GM19099 (cell line): ENCODE results near the gene TBC1D22A.

ENCODE experiments used
- POLR2A ChIP-seq: IDR thresholded peaks from 3 replicates; pipeline ENCODE4 v1.6.1; 2011; ENCODE audit warnings: low read depth; ENCODE audit not compliant: insufficient read length; ENCODE audit errors: extremely low read depth

Gene TBC1D22A

DNA sequence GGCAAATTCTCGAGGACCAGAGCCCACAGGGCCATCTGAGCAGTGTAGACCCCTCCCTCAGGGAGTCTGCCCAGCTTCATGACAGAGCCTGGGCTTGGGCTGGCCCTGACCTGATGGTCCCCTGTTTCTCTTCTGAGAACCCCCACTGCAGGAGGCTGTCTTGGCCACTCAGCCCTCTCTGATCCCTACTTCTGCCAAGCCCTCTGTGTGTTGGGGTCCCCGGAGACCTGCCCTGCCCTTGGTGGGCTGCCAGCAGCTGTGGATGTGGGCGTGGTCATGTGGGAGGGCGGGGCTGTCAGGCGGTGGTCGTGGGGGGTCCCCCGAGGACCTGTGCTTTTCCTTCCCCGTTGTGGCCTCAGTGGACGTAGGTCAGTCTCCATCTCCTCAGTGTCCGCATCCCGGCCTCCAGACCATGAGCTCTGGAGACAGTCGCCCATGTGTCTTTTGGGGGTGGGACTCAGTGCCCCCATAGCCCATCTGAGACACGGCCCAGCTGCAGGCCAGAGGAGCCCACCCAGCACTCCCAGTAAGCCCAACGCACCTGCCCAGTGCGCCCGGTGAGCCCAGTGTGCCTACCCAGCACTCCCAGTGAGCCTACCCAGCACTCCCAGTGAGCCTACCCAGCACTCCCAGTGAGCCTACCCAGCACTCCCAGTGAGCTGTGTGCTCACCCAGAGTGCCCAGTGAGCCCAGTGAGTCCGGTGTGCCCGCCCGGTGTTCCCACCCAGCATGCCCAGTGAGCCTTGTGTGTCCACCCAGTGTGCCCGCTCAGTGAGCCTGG lies 409.2 kb downstream of the TBC1D22A start:
- no peak for TF ChIP-seq POLR2A

GRCh38 chr22:47172771-47173534 lies 410.5 kb downstream of the TBC1D22A start:
- no peak for TF ChIP-seq POLR2A

GRCh38 chr22:47173535-47174021 lies 411.1 kb downstream of the TBC1D22A start:
- TF ChIP-seq POLR2A = no peak

GRCh38 chr22:47174096-47174495 lies 411.6 kb downstream of the TBC1D22A start:
- TF ChIP-seq POLR2A = no peak

GRCh38 chr22:47174671-47175112 lies 412.2 kb downstream of the TBC1D22A start:
- no peak for TF ChIP-seq POLR2A

DNA sequence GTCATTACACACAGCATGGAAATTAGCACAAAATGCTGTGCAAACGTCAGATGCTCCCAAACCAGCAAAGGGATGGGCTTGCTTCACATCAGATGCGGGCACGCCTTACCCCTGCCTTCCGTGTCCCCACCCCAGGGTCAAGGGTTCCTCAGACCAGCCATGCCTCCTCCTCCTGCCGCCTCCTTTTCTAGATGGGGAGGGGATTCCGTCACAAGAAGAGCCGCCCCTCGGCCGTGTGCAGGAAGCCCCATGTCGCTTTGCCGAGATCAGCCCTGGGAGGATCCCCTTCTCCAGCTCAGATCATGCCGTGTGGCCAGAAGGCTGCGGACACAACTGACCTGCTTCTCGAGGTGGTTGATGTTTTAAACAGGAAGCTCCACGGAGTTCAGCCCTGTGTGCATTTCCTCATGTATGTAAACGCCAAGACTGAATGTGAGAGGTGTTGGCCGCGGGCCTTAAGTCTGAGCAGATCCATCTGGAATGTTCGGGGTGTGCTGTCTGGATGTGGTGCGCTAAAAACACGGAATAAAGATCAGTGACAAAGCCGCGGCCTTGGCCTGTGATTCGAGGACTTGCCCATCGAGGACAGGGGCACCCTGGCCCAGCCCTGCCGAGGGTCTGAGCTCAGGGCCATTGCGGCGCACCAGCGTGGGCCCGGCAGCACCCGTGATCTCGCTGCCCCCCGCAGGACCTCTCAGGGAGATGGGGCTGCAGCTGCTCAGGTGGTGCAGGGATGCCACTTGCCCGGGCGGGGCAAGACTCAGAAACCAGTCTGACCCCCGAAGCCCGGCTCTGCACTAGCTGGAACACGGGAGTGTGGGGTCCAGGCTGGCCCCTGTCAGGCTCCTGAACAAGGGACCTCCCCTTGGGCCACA lies 412.9 kb downstream of the TBC1D22A start:
- no peak for TF ChIP-seq POLR2A

- TF ChIP-seq POLR2A = no peak
Measured at GRCh38 chr22:47176026-47176389, 413.6 kb downstream of the TBC1D22A start.

GRCh38 chr22:47176573-47177333 lies 414.3 kb downstream of the TBC1D22A start:
- no peak for TF ChIP-seq POLR2A

GRCh38 chr22:47177334-47177815 lies 414.9 kb downstream of the TBC1D22A start:
- TF ChIP-seq POLR2A = no peak

- TF ChIP-seq POLR2A = no peak
Measured at GRCh38 chr22:47178339-47178738, 415.9 kb downstream of the TBC1D22A start.

GRCh38 chr22:47180796-47181195 lies 418.3 kb downstream of the TBC1D22A start:
- no peak for TF ChIP-seq POLR2A

GRCh38 chr22:47187176-47187957 lies 424.9 kb downstream of the TBC1D22A start:
- no peak for TF ChIP-seq POLR2A

DNA sequence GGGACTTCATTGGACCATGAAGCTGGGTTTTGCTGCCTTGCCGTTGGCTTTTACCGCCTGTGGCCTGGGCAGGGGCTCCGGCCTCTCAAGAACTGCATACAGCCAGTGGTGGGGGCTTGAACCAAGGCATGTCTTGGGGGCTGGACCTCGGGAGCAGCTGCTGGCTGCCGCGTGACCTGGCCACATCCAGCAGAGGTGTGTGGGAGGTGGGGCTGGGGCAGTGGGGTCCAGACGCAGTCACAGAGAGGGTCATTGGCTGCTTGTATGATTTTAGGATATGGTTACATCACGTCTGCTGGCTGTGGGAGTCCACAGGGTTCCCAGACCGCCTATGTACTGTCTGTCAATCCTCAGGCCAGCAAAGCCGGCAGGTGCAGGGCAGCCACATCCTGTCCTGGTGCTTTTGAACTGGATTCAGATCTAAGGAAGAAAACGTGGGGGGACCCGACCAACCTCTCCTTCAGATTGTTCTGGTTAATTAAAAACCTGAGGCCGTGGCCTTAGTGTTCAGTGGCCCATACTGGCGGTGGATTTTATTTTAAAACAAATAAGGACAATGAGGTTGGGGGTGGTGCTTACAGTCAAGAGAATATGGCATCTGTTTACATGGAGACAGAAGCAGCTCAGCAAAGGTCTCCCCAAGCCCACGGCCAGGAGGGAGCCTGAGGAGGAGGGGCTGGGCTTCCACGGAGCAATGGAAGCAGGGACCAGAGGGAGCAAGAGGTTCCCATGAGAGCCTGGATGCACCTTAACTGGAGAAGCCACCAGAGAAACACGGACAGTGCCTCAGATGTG lies 426.0 kb downstream of the TBC1D22A start:
- TF ChIP-seq POLR2A = no peak
